NCI-H510A treated with DMSO at 0.1 percent for 48 hours (cell line): ENCODE measurements around the gene URGCP.

ENCODE experiments used
- DNase-seq: peaks from one replicate; lab custom pipeline; 2025; lab: John Stamatoyannopoulos, UW

Gene URGCP

GRCh38 chr7:43906331-43907010, at the start of gene URGCP:
Gene URGCP (minus strand): TSS chr7:43906596. CDS start chr7:43906575, 21 bp downstream.
- peak; percentile 45 for DNase-seq

GRCh38 chr7:43956027-43956426, 49.6 kb upstream of the URGCP start:
- DNase-seq = no peak

GRCh38 chr7:43954524-43955228, 48.3 kb upstream of the URGCP start:
- peak; percentile 39 for DNase-seq

- no peak for DNase-seq
Measured at GRCh38 chr7:43953071-43953470, 46.7 kb upstream of the URGCP start.

- DNase-seq = no peak
Measured at GRCh38 chr7:43952028-43952427, 45.6 kb upstream of the URGCP start.

GRCh38 chr7:43944286-43944685, 37.9 kb upstream of the URGCP start:
- no peak for DNase-seq

- no peak for DNase-seq
Measured at GRCh38 chr7:43943417-43944187, 37.2 kb upstream of the URGCP start.

GRCh38 chr7:43942997-43943396, 36.6 kb upstream of the URGCP start:
- no peak for DNase-seq

GRCh38 chr7:43942250-43942649, 35.9 kb upstream of the URGCP start:
- DNase-seq = no peak

- DNase-seq = no peak
Measured at GRCh38 chr7:43938892-43939482, 32.6 kb upstream of the URGCP start.

GRCh38 chr7:43937444-43937843, 31.0 kb upstream of the URGCP start:
- DNase-seq = no peak

GRCh38 chr7:43933902-43934560, 27.6 kb upstream of the URGCP start:
- no peak for DNase-seq

GRCh38 chr7:43931346-43931745, 24.9 kb upstream of the URGCP start:
- DNase-seq = no peak

- DNase-seq = no peak
Measured at GRCh38 chr7:43929529-43930457, 23.4 kb upstream of the URGCP start.

GRCh38 chr7:43927810-43928209, 21.4 kb upstream of the URGCP start:
- DNase-seq = no peak

GRCh38 chr7:43926798-43927123, 20.4 kb upstream of the URGCP start:
- no peak for DNase-seq

- peak; percentile 84 for DNase-seq
Measured at GRCh38 chr7:43925984-43926797, 19.8 kb upstream of the URGCP start, which contains the start of gene UBE2D4. Gene UBE2D4 (plus strand): TSS chr7:43926436. CDS start chr7:43926533, 97 bp downstream.

- DNase-seq = no peak
Measured at GRCh38 chr7:43922726-43923125, 16.3 kb upstream of the URGCP start.

GRCh38 chr7:43921423-43921822, 15.0 kb upstream of the URGCP start:
- DNase-seq = no peak

- no peak for DNase-seq
Measured at GRCh38 chr7:43915907-43916306, 9.5 kb upstream of the URGCP start.
